Astrocyte (in vitro differentiated cells and primary cell): Measurements from ENCODE around the gene CTTNBP2. TPM values are rescaled to one million over a fixed set of nuclear protein-coding genes. Genes with fewer than 3 reads are reported as not detected.

Experiments
- DNase-seq: peaks from one replicate; pipeline ENCODE4 v3.0.0-alpha.2; 2010; ENCODE audit warnings: low read depth
- FAIRE-seq: peaks from 2 replicates; lab custom pipeline; 2011; peaks lifted over from hg19 to GRCh38; lab: Jason Lieb, UNC
- H2AFZ ChIP-seq: 2 replicates; pipeline ENCODE4 v1.6.0; 2012; ENCODE audit warnings: low read depth, low read length, inconsistent platforms
- H3K27ac ChIP-seq: 2 replicates; pipeline ENCODE4 v1.5.1; 2011; ENCODE audit warnings: low read depth, low read length, inconsistent platforms
- H3K27me3 ChIP-seq: 2 replicates; pipeline ENCODE4 v1.6.0; 2011; ENCODE audit warnings: low read length, inconsistent platforms; ENCODE audit not compliant: insufficient read depth
- H3K36me3 ChIP-seq: 2 replicates; pipeline ENCODE4 v1.5.1; 2011; ENCODE audit warnings: low read length, inconsistent platforms; ENCODE audit not compliant: insufficient read depth
- H3K4me1 ChIP-seq: 2 replicates; pipeline ENCODE4 v1.5.1; 2011; ENCODE audit warnings: low read length, inconsistent platforms; ENCODE audit not compliant: insufficient read depth
- H3K4me2 ChIP-seq: 2 replicates; pipeline ENCODE4 v1.6.0; 2012; ENCODE audit warnings: low read length, inconsistent platforms
- H3K4me3 ChIP-seq: 2 replicates; pipeline ENCODE4 v1.5.1; 2011; ENCODE audit warnings: low read depth, mild to moderate bottlenecking, low read length, inconsistent platforms; ENCODE audit not compliant: insufficient read depth
- H3K79me2 ChIP-seq: 2 replicates; pipeline ENCODE4 v1.6.0; 2012; ENCODE audit warnings: mild to moderate bottlenecking, low read length, inconsistent platforms; ENCODE audit not compliant: insufficient read depth
- H3K9ac ChIP-seq: 2 replicates; pipeline ENCODE4 v1.6.0; 2012; ENCODE audit warnings: mild to moderate bottlenecking, low read length, inconsistent platforms
- H3K9me3 ChIP-seq: 2 replicates; pipeline ENCODE4 v1.5.1; 2012; ENCODE audit warnings: low read depth, mild to moderate bottlenecking, low read length, inconsistent platforms; ENCODE audit not compliant: insufficient read depth
- H4K20me1 ChIP-seq: 2 replicates; pipeline ENCODE4 v1.6.0; 2012; ENCODE audit warnings: low read length, inconsistent platforms; ENCODE audit not compliant: insufficient read depth
- H3K27ac Mint-ChIP-seq: one replicate; pipeline ENCODE4 v1.8.0; 2021; ENCODE audit warnings: mild to moderate bottlenecking, mixed read lengths; ENCODE audit not compliant: unreplicated experiment
- H3K27me3 Mint-ChIP-seq: one replicate; pipeline ENCODE4 v1.8.0; 2021; ENCODE audit warnings: low read depth, mixed read lengths; ENCODE audit not compliant: unreplicated experiment
- H3K36me3 Mint-ChIP-seq: one replicate; pipeline ENCODE4 v1.8.0; 2021; ENCODE audit warnings: low read depth, mixed read lengths; ENCODE audit not compliant: unreplicated experiment
- H3K4me1 Mint-ChIP-seq: one replicate; pipeline ENCODE4 v1.8.0; 2021; ENCODE audit warnings: low read depth, mixed read lengths; ENCODE audit not compliant: unreplicated experiment
- H3K4me3 Mint-ChIP-seq: one replicate; pipeline ENCODE4 v1.8.0; 2021; ENCODE audit warnings: mild to moderate bottlenecking, moderate library complexity, mixed read lengths; ENCODE audit not compliant: unreplicated experiment
- H3K9me3 Mint-ChIP-seq: one replicate; pipeline ENCODE4 v1.8.0; 2021; ENCODE audit warnings: mild to moderate bottlenecking, mixed read lengths; ENCODE audit not compliant: unreplicated experiment
- CTCF ChIP-seq: IDR thresholded peaks from 2 replicates; pipeline ENCODE4 v1.5.1; 2011; ENCODE audit warnings: low read depth, mild to moderate bottlenecking, inconsistent platforms, low read length, moderate library complexity; ENCODE audit not compliant: insufficient read depth
- EZH2 ChIP-seq: IDR thresholded peaks from 2 replicates; pipeline ENCODE4 v1.6.1; 2012; ENCODE audit warnings: mild to moderate bottlenecking, low read length, inconsistent platforms; ENCODE audit not compliant: insufficient read depth
- total RNA-seq: library from RNA; stranded (reverse); gene quantifications from 2 replicates; pipeline ENCODE4 v1.2.1, GENCODE V29; 2021

The CTTNBP2 gene
- total RNA-seq, 1 donor from 2014 or later = 4.9 TPM

GRCh38 chr7:117810642-117811512 is 62.4 kb downstream of the CTTNBP2 start:
- no peaks in the 10 kb centered on the region for H3K9me3 ChIP-seq
- Mint-ChIP-seq H3K36me3 (no peaks in the 10 kb centered on the region), H3K27ac (peak overlapping the region; percentile 96), H3K4me1 (peaks cover 17% of the 10 kb centered on the region), H3K4me3 (no peak overlapping the region), H3K27me3 (no peaks in the 10 kb centered on the region), H3K9me3 (no peaks in the 10 kb centered on the region)
- H3K4me2 ChIP-seq = peak overlapping the region; percentile 62
- FAIRE-seq (no peak), DNase-seq (peak; percentile 72)
- H3K79me2 ChIP-seq = no peaks in the 10 kb centered on the region
- H3K4me3 ChIP-seq = peak overlapping the region; percentile 35
- H3K36me3 ChIP-seq = no peaks in the 10 kb centered on the region
- H3K27ac ChIP-seq = peak overlapping the region; percentile 80
- H2AFZ ChIP-seq = peak overlapping the region; percentile 21
- TF ChIP-seq CTCF (no peak), EZH2 (no peak)
- H3K27me3 ChIP-seq = no peaks in the 10 kb centered on the region
- H3K4me1 ChIP-seq = peaks cover 29% of the 10 kb centered on the region
- H4K20me1 ChIP-seq = no peaks in the 10 kb centered on the region
- peak overlapping the region; percentile 32 for H3K9ac ChIP-seq

- DNase-seq (peak; percentile 16), FAIRE-seq (no peak)
- H3K27me3 ChIP-seq = no peaks in the 10 kb centered on the region
- H3K27ac Mint-ChIP-seq = peak overlapping the region; percentile 81
- no peak for TF ChIP-seq EZH2
- no peak for TF ChIP-seq CTCF
- H3K4me1 Mint-ChIP-seq = peaks cover 17% of the 10 kb centered on the region
- H3K36me3 ChIP-seq = no peaks in the 10 kb centered on the region
- peak overlapping the region; percentile 80 for H3K27ac ChIP-seq
- H3K79me2 ChIP-seq = no peaks in the 10 kb centered on the region
- H4K20me1 ChIP-seq = no peaks in the 10 kb centered on the region
- H3K4me2 ChIP-seq = peak overlapping the region; percentile 28
- no peak overlapping the region for H2AFZ ChIP-seq
- no peak overlapping the region for H3K4me3 ChIP-seq
- no peak overlapping the region for H3K9ac ChIP-seq
- H3K27me3 Mint-ChIP-seq = no peaks in the 10 kb centered on the region
- H3K4me3 Mint-ChIP-seq = no peak overlapping the region
- H3K4me1 ChIP-seq = peaks cover 29% of the 10 kb centered on the region
- no peaks in the 10 kb centered on the region for H3K9me3 ChIP-seq
- H3K36me3 Mint-ChIP-seq = no peaks in the 10 kb centered on the region
- no peaks in the 10 kb centered on the region for H3K9me3 Mint-ChIP-seq
Measured at GRCh38 chr7:117809958-117810357, 63.3 kb downstream of the CTTNBP2 start.
